Trophoblast cell (in vitro differentiated cells and primary cell): ENCODE data around the gene C14orf132.

Source experiments
- DNase-seq, 2 donors: peaks; one replicate each; pipeline ENCODE4 v3.0.0-alpha.2; 2016
- H2AFZ ChIP-seq: 2 replicates; pipeline ENCODE4 v1.6.1; 2013; ENCODE audit warnings: low read length, moderate library complexity, mild to moderate bottlenecking; ENCODE audit not compliant: insufficient read depth, poor library complexity
- H2AK5ac ChIP-seq: 2 replicates; pipeline ENCODE4 v1.6.1; 2013; ENCODE audit warnings: mild to moderate bottlenecking, low read length
- H2BK120ac ChIP-seq: 2 replicates; pipeline ENCODE4 v1.6.1; 2013; ENCODE audit warnings: low read length, mild to moderate bottlenecking, moderate library complexity; ENCODE audit not compliant: insufficient read depth, poor library complexity
- H2BK12ac ChIP-seq: 2 replicates; pipeline ENCODE4 v1.6.1; 2013; ENCODE audit warnings: mild to moderate bottlenecking, low read length, moderate library complexity
- H2BK5ac ChIP-seq: 2 replicates; pipeline ENCODE4 v1.6.1; 2013; ENCODE audit warnings: low read length, low read depth, moderate library complexity, mild to moderate bottlenecking; ENCODE audit not compliant: poor library complexity
- H3K14ac ChIP-seq: 2 replicates; pipeline ENCODE4 v1.6.1; 2013; ENCODE audit warnings: mild to moderate bottlenecking, low read length
- H3K18ac ChIP-seq: 2 replicates; pipeline ENCODE4 v1.6.1; 2013; ENCODE audit warnings: mild to moderate bottlenecking, low read length
- H3K23ac ChIP-seq: 2 replicates; pipeline ENCODE4 v1.6.1; 2013; ENCODE audit warnings: low read length
- H3K27ac ChIP-seq: 2 replicates; pipeline ENCODE4 v1.5.1; 2013; ENCODE audit warnings: low read depth, mild to moderate bottlenecking, inconsistent platforms, low read length, moderate library complexity
- H3K27me3 ChIP-seq: 2 replicates; pipeline ENCODE4 v1.6.1; 2013; ENCODE audit warnings: inconsistent platforms, mild to moderate bottlenecking, low read length, moderate library complexity; ENCODE audit not compliant: insufficient read depth
- H3K36me3 ChIP-seq, 2 experiments: 1 replicate in 1 of 2; 2 replicates in 1 of 2; pipeline ENCODE4 v1.6.1; 2013; ENCODE audit warnings: low read length in 2 of 2, mild to moderate bottlenecking in 2 of 2, moderate library complexity in 1 of 2; ENCODE audit not compliant: insufficient read depth in 2 of 2, control insufficient read depth in 1 of 2
- H3K4ac ChIP-seq: 2 replicates; pipeline ENCODE4 v1.6.1; 2013; ENCODE audit warnings: low read depth, mild to moderate bottlenecking, low read length, moderate library complexity
- H3K4me1 ChIP-seq, 2 experiments: 1 replicate in 1 of 2; 2 replicates in 1 of 2; pipeline ENCODE4 v1.6.1; 2013; ENCODE audit warnings: low read length in 2 of 2, mild to moderate bottlenecking in 2 of 2, moderate library complexity in 1 of 2; ENCODE audit not compliant: insufficient read depth in 2 of 2, control insufficient read depth in 1 of 2
- H3K4me2 ChIP-seq: 2 replicates; pipeline ENCODE4 v1.6.1; 2013; ENCODE audit warnings: inconsistent platforms, mild to moderate bottlenecking, low read length, moderate library complexity
- H3K4me3 ChIP-seq: 2 replicates; pipeline ENCODE4 v1.5.1; 2013; ENCODE audit warnings: mild to moderate bottlenecking, low read depth, low read length, inconsistent platforms
- H3K79me1 ChIP-seq: one replicate; pipeline ENCODE4 v1.6.1; 2013; ENCODE audit warnings: low read length
- H3K79me2 ChIP-seq: 2 replicates; pipeline ENCODE4 v1.6.1; 2013; ENCODE audit warnings: low read length, mild to moderate bottlenecking; ENCODE audit not compliant: control insufficient read depth, insufficient read depth, poor library complexity
- H3K9ac ChIP-seq: 2 replicates; pipeline ENCODE4 v1.6.1; 2013; ENCODE audit warnings: mild to moderate bottlenecking, low read length
- H3K9me3 ChIP-seq: 2 replicates; pipeline ENCODE4 v1.6.1; 2013; ENCODE audit warnings: low read depth, mild to moderate bottlenecking, control low read depth, inconsistent platforms, low read length; ENCODE audit not compliant: insufficient read depth
- H4K12ac ChIP-seq: 2 replicates; pipeline ENCODE4 v1.6.1; 2013; ENCODE audit warnings: low read depth, mild to moderate bottlenecking, low read length, moderate library complexity
- H4K8ac ChIP-seq: 2 replicates; pipeline ENCODE4 v1.6.1; 2013; ENCODE audit warnings: low read depth, mild to moderate bottlenecking, low read length, moderate library complexity
- H4K91ac ChIP-seq: one replicate; pipeline ENCODE4 v1.6.1; 2013; ENCODE audit warnings: low read depth, mild to moderate bottlenecking, low read length, moderate library complexity
- WGBS: extraction: QIAGEN DNeasy Blood & Tissue Kit; methylation state at CpG from one replicate; pipeline ENCODE4 v1.1.7; 2013; ENCODE audit warnings: missing lambda C conversion rate; ENCODE audit not compliant: insufficient read length, insufficient coverage; ENCODE audit errors: extremely low coverage; 5-methylcytosine and 5-hydroxymethylcytosine counted together

The C14orf132 gene

GRCh38 chr14:96086032-96086431 is 46.9 kb downstream of the C14orf132 start:
- no peak overlapping the region for H2BK12ac ChIP-seq
- no peak overlapping the region for H3K18ac ChIP-seq
- H2AK5ac ChIP-seq: no peak overlapping the region
- no peak overlapping the region for H2BK5ac ChIP-seq
- DNase-seq: peak; percentile 62 to 63
- no peak overlapping the region for H2BK120ac ChIP-seq
- no CpG with 5 or more reads among the region's 3 CpGs for WGBS
- no peak overlapping the region for H3K27ac ChIP-seq
- H3K79me2 ChIP-seq: no peaks in the 10 kb centered on the region
- peaks cover 3% of the 10 kb centered on the region for H3K9me3 ChIP-seq
- H4K91ac ChIP-seq: peak overlapping the region; percentile 64
- H3K4me3 ChIP-seq: no peak overlapping the region
- H3K4ac ChIP-seq: no peak overlapping the region
- H3K79me1 ChIP-seq: peaks cover 3% of the 10 kb centered on the region
- H3K4me1 ChIP-seq: peaks cover 10 to 13% of the 10 kb centered on the region in 2 experiments
- no peak overlapping the region for H3K9ac ChIP-seq
- no peak overlapping the region for H2AFZ ChIP-seq
- no peak overlapping the region for H4K8ac ChIP-seq
- no peaks in the 10 kb centered on the region for H3K36me3 ChIP-seq
- no peak overlapping the region for H3K4me2 ChIP-seq
- H3K14ac ChIP-seq: no peak overlapping the region
- no peak overlapping the region for H4K12ac ChIP-seq
- H3K23ac ChIP-seq: no peak overlapping the region
- H3K27me3 ChIP-seq: no peaks in the 10 kb centered on the region

- Histone ChIP-seq H3K4me3 (peak overlapping the region; percentile 21), H3K9ac (no peak overlapping the region), H2AFZ (no peak overlapping the region), H3K27ac (no peak overlapping the region), H2AK5ac (peak overlapping the region; percentile 17), H3K36me3 (no peaks in the 10 kb centered on the region), H3K9me3 (peaks cover 3% of the 10 kb centered on the region), H2BK5ac (peak overlapping the region; percentile 41), H3K4me1 (peaks cover 10 to 13% of the 10 kb centered on the region in 2 experiments), H3K27me3 (no peaks in the 10 kb centered on the region), H3K4ac (no peak overlapping the region), H2BK120ac (peak overlapping the region; percentile 29), H3K79me2 (no peaks in the 10 kb centered on the region), H3K4me2 (no peak overlapping the region), H2BK12ac (peak overlapping the region; percentile 0), H3K14ac (peak overlapping the region; percentile 8), H4K8ac (peak overlapping the region; percentile 24), H4K91ac (peak overlapping the region; percentile 64), H3K18ac (peak overlapping the region; percentile 36), H4K12ac (no peak overlapping the region), H3K79me1 (peaks cover 3% of the 10 kb centered on the region), H3K23ac (no peak overlapping the region)
- peak; percentile 79 to 80 for DNase-seq
- no CpG with 5 or more reads among the region's 18 CpGs for WGBS
These were observed 47.5 kb downstream of the C14orf132 start for GRCh38 chr14:96086574-96087077.

GRCh38 chr14:96088074-96088473 is 48.9 kb downstream of the C14orf132 start:
- H2AFZ ChIP-seq: no peak overlapping the region
- H4K91ac ChIP-seq: no peak overlapping the region
- no peak overlapping the region for H3K14ac ChIP-seq
- H3K79me1 ChIP-seq: peaks cover 3% of the 10 kb centered on the region
- H3K9me3 ChIP-seq: peaks cover 3% of the 10 kb centered on the region
- no peak overlapping the region for H2BK120ac ChIP-seq
- H3K36me3 ChIP-seq: no peaks in the 10 kb centered on the region
- H3K4me2 ChIP-seq: no peak overlapping the region
- H3K27me3 ChIP-seq: no peaks in the 10 kb centered on the region
- H2AK5ac ChIP-seq: no peak overlapping the region
- H3K79me2 ChIP-seq: no peaks in the 10 kb centered on the region
- no peak overlapping the region for H3K9ac ChIP-seq
- H4K12ac ChIP-seq: no peak overlapping the region
- no peak for DNase-seq
- no peak overlapping the region for H2BK12ac ChIP-seq
- H3K18ac ChIP-seq: no peak overlapping the region
- no peak overlapping the region for H2BK5ac ChIP-seq
- H4K8ac ChIP-seq: no peak overlapping the region
- no CpG with 5 or more reads among the region's 7 CpGs for WGBS
- H3K4me3 ChIP-seq: no peak overlapping the region
- H3K23ac ChIP-seq: no peak overlapping the region
- peaks cover 9 to 10% of the 10 kb centered on the region in 2 experiments for H3K4me1 ChIP-seq
- no peak overlapping the region for H3K4ac ChIP-seq
- no peak overlapping the region for H3K27ac ChIP-seq

- no peak overlapping the region for H3K18ac ChIP-seq
- H3K79me1 ChIP-seq: peaks cover 3% of the 10 kb centered on the region
- H3K4ac ChIP-seq: no peak overlapping the region
- H3K9ac ChIP-seq: no peak overlapping the region
- no peak for DNase-seq
- H3K4me1 ChIP-seq: peaks cover 9% of the 10 kb centered on the region in 2 experiments
- H3K27ac ChIP-seq: no peak overlapping the region
- H4K12ac ChIP-seq: no peak overlapping the region
- no peak overlapping the region for H4K91ac ChIP-seq
- H2BK12ac ChIP-seq: no peak overlapping the region
- H3K14ac ChIP-seq: no peak overlapping the region
- H2AK5ac ChIP-seq: no peak overlapping the region
- no peak overlapping the region for H2BK5ac ChIP-seq
- no peak overlapping the region for H3K4me3 ChIP-seq
- H3K9me3 ChIP-seq: peaks cover 3% of the 10 kb centered on the region
- no peak overlapping the region for H2BK120ac ChIP-seq
- H3K27me3 ChIP-seq: no peaks in the 10 kb centered on the region
- no peaks in the 10 kb centered on the region for H3K36me3 ChIP-seq
- H2AFZ ChIP-seq: no peak overlapping the region
- no peak overlapping the region for H3K4me2 ChIP-seq
- no peak overlapping the region for H4K8ac ChIP-seq
- no peaks in the 10 kb centered on the region for H3K79me2 ChIP-seq
- H3K23ac ChIP-seq: no peak overlapping the region
- WGBS: no CpG with 5 or more reads among the region's 8 CpGs
These were observed 49.3 kb downstream of the C14orf132 start for GRCh38 chr14:96088481-96088880.
